GM23338 (cell line): ENCODE measurements around the gene JOSD1.

ENCODE experiments used
- CREB1 ChIP-seq: fragments of 250-450 bp; sonication (Bioruptor Pico); IDR thresholded peaks from 2 replicates; pipeline ENCODE4 v1.5.0; 2020; ENCODE audit warnings: low read depth, mild to moderate bottlenecking, moderate library complexity
- TF ChIP-seq, protein P1 (sequence below), 2 experiments: fragments of 200-600 bp in 1 of 2; sonication (generic) in 1 of 2; conservative IDR thresholded peaks; 2 replicates each; pipeline versions ENCODE4 v1.5.1 to v1.6.1; 2016 to 2017; ENCODE audit warnings: antibody characterized with exemption in 2 of 2, low read depth in 2 of 2, mild to moderate bottlenecking in 2 of 2, moderate library complexity in 1 of 2

GRCh38 chr22:38725900-38726655 is 25.3 kb upstream of the JOSD1 start:
- TF ChIP-seq CREB1 (CRISPR knock-in tag): no peak
- TF ChIP-seq, protein P1, sequence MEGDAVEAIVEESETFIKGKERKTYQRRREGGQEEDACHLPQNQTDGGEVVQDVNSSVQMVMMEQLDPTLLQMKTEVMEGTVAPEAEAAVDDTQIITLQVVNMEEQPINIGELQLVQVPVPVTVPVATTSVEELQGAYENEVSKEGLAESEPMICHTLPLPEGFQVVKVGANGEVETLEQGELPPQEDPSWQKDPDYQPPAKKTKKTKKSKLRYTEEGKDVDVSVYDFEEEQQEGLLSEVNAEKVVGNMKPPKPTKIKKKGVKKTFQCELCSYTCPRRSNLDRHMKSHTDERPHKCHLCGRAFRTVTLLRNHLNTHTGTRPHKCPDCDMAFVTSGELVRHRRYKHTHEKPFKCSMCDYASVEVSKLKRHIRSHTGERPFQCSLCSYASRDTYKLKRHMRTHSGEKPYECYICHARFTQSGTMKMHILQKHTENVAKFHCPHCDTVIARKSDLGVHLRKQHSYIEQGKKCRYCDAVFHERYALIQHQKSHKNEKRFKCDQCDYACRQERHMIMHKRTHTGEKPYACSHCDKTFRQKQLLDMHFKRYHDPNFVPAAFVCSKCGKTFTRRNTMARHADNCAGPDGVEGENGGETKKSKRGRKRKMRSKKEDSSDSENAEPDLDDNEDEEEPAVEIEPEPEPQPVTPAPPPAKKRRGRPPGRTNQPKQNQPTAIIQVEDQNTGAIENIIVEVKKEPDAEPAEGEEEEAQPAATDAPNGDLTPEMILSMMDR (conservative IDR thresholded peaks at IDR 0.05; ENCODE audit: low read depth in 2 of 2): no peak
